HG02642 (cell line): ENCODE results near the gene GPD1L.
"Not testable (repeated sequence)": the region's sequence is repeated elsewhere in the genome, so short reads cannot be mapped to it uniquely, and the experiment has no call there.

Experiments used
- ATAC-seq: cut with Tn5 transposase; IDR thresholded peaks from one replicate; pipeline ENCODE4 v1.9.1; 2021; ENCODE audit warnings: mild to moderate bottlenecking; ENCODE audit not compliant: unreplicated experiment, poor library complexity

Gene GPD1L

GRCh38 chr3:32105291-32106131 is 909 bp upstream of the GPD1L start:
- no peak for ATAC-seq

- ATAC-seq = no peak
Observed at GRCh38 chr3:32106929-32107362, 526 bp downstream of the GPD1L start.

- ATAC-seq = not testable (repeated sequence)
Observed at GRCh38 chr3:32108224-32108623, 1.8 kb downstream of the GPD1L start.

- no peak for ATAC-seq
Observed at GRCh38 chr3:32109256-32109655, 2.8 kb downstream of the GPD1L start.

GRCh38 chr3:32110233-32110760 is 3.9 kb downstream of the GPD1L start:
- no peak for ATAC-seq

- no peak for ATAC-seq
Observed at GRCh38 chr3:32111560-32111959, 5.1 kb downstream of the GPD1L start.

GRCh38 chr3:32113566-32113965 is 7.1 kb downstream of the GPD1L start:
- ATAC-seq = no peak

GRCh38 chr3:32113981-32114545 is 7.6 kb downstream of the GPD1L start:
- ATAC-seq = no peak

- not testable (repeated sequence) for ATAC-seq
Observed at GRCh38 chr3:32114546-32115386, 8.3 kb downstream of the GPD1L start.

GRCh38 chr3:32117320-32117719 is 10.9 kb downstream of the GPD1L start:
- ATAC-seq = no peak

- ATAC-seq = no peak
Observed at GRCh38 chr3:32118215-32118614, 11.8 kb downstream of the GPD1L start.

GRCh38 chr3:32120471-32120870 is 14.1 kb downstream of the GPD1L start:
- ATAC-seq = no peak

- ATAC-seq = no peak
Observed at GRCh38 chr3:32121137-32121536, 14.7 kb downstream of the GPD1L start.

GRCh38 chr3:32123620-32124019 is 17.2 kb downstream of the GPD1L start:
- ATAC-seq = no peak

GRCh38 chr3:32125012-32125411 is 18.6 kb downstream of the GPD1L start:
- no peak for ATAC-seq

GRCh38 chr3:32126305-32127015 is 20.0 kb downstream of the GPD1L start:
- no peak for ATAC-seq

GRCh38 chr3:32127219-32127826 is 20.9 kb downstream of the GPD1L start:
- no peak for ATAC-seq

- ATAC-seq = no peak
Observed at GRCh38 chr3:32128936-32129335, 22.5 kb downstream of the GPD1L start.

GRCh38 chr3:32129832-32130231 is 23.4 kb downstream of the GPD1L start:
- no peak for ATAC-seq

GRCh38 chr3:32132121-32132520 is 25.7 kb downstream of the GPD1L start:
- ATAC-seq = no peak
